DND-41 (cell line): ENCODE results near the gene P2RX4.
A peak's percentile ranks its signal among the peaks of the same experiment; 100 is the strongest.

Source experiments
- ATAC-seq: fragments of 200-7000 bp; cut with Tn5 transposase; 3 replicates; pipeline ENCODE4 v1.9.1; 2021; ENCODE audit warnings: low read depth; ENCODE audit not compliant: insufficient read depth
- DNase-seq: peaks from one replicate; pipeline ENCODE4 v3.0.0-alpha.2; 2020
- H2AFZ ChIP-seq: 2 replicates; pipeline ENCODE4 v1.6.0; 2012; ENCODE audit warnings: low read depth, low read length
- H3K27ac ChIP-seq: 2 replicates; pipeline ENCODE4 v1.5.1; 2012; ENCODE audit warnings: low read length, inconsistent platforms
- H3K27me3 ChIP-seq: fragments of 200-600 bp; sonication (generic); 2 replicates; pipeline ENCODE4 v1.6.0; 2012; ENCODE audit warnings: low read length, mild to moderate bottlenecking, inconsistent platforms; ENCODE audit not compliant: insufficient read depth, poor library complexity
- H3K36me3 ChIP-seq: 2 replicates; pipeline ENCODE4 v1.5.1; 2012; ENCODE audit warnings: low read length, inconsistent platforms; ENCODE audit not compliant: insufficient read depth
- H3K4me1 ChIP-seq: 2 replicates; pipeline ENCODE4 v1.5.1; 2012; ENCODE audit warnings: mild to moderate bottlenecking, low read length; ENCODE audit not compliant: insufficient read depth
- H3K4me2 ChIP-seq: 2 replicates; pipeline ENCODE4 v1.6.0; 2012; ENCODE audit warnings: mild to moderate bottlenecking, moderate library complexity, low read length, inconsistent platforms; ENCODE audit not compliant: insufficient read depth
- H3K4me3 ChIP-seq, 2 experiments: fragments of 200-600 bp in 1 of 2; shearing (Covaris generic) in 1 of 2; 2 replicates each; pipeline ENCODE4 v1.5.1; 2012 to 2016; ENCODE audit warnings: inconsistent platforms in 2 of 2, low read length in 2 of 2, mild to moderate bottlenecking in 2 of 2, low read depth in 1 of 2, moderate library complexity in 1 of 2
- H3K79me2 ChIP-seq: 2 replicates; pipeline ENCODE4 v1.6.0; 2012; ENCODE audit warnings: low read length, inconsistent platforms; ENCODE audit not compliant: insufficient read depth
- H3K9ac ChIP-seq: 2 replicates; pipeline ENCODE4 v1.6.0; 2012; ENCODE audit warnings: low read depth, mild to moderate bottlenecking, inconsistent platforms, low read length, moderate library complexity
- H3K9me3 ChIP-seq: 2 replicates; pipeline ENCODE4 v1.5.1; 2012; ENCODE audit warnings: low read length, moderate library complexity, mild to moderate bottlenecking, inconsistent platforms; ENCODE audit not compliant: insufficient read depth, severe bottlenecking
- H4K20me1 ChIP-seq: 2 replicates; pipeline ENCODE4 v1.6.0; 2012; ENCODE audit warnings: low read length; ENCODE audit not compliant: insufficient read depth
- EZH2 ChIP-seq: IDR thresholded peaks from 3 replicates; pipeline ENCODE4 v1.6.1; 2012; ENCODE audit warnings: borderline replicate concordance, low read depth, mild to moderate bottlenecking, moderate library complexity, low read length, inconsistent platforms; ENCODE audit not compliant: severe bottlenecking
- TF ChIP-seq, protein P1 (sequence below): IDR thresholded peaks from 2 replicates; pipeline ENCODE4 v1.5.1; 2012; ENCODE audit warnings: borderline replicate concordance, low read length, moderate library complexity, mild to moderate bottlenecking; ENCODE audit not compliant: poor library complexity, severe bottlenecking; ENCODE audit errors: extremely low read depth

The P2RX4 gene

GRCh38 chr12:121222847-121223246, 12.9 kb downstream of the P2RX4 start:
- Histone ChIP-seq H4K20me1 (no peaks in the 10 kb centered on the region), H3K27ac (no peak overlapping the region), H3K27me3 (no peaks in the 10 kb centered on the region), H3K36me3 (peaks cover 15% of the 10 kb centered on the region), H2AFZ (no peak overlapping the region), H3K4me3 (no peak overlapping the region), H3K9ac (no peak overlapping the region), H3K9me3 (no peaks in the 10 kb centered on the region), H3K4me1 (no peaks in the 10 kb centered on the region), H3K79me2 (no peaks in the 10 kb centered on the region), H3K4me2 (no peak overlapping the region)
- no peak for TF ChIP-seq EZH2
- TF ChIP-seq, protein P1, sequence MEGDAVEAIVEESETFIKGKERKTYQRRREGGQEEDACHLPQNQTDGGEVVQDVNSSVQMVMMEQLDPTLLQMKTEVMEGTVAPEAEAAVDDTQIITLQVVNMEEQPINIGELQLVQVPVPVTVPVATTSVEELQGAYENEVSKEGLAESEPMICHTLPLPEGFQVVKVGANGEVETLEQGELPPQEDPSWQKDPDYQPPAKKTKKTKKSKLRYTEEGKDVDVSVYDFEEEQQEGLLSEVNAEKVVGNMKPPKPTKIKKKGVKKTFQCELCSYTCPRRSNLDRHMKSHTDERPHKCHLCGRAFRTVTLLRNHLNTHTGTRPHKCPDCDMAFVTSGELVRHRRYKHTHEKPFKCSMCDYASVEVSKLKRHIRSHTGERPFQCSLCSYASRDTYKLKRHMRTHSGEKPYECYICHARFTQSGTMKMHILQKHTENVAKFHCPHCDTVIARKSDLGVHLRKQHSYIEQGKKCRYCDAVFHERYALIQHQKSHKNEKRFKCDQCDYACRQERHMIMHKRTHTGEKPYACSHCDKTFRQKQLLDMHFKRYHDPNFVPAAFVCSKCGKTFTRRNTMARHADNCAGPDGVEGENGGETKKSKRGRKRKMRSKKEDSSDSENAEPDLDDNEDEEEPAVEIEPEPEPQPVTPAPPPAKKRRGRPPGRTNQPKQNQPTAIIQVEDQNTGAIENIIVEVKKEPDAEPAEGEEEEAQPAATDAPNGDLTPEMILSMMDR = no peak
- no peak for ATAC-seq
- no peak for DNase-seq

GRCh38 chr12:121223292-121224285, 13.7 kb downstream of the P2RX4 start:
- Histone ChIP-seq H3K27ac (peak overlapping the region; percentile 8; the same call in 1 of the 2 replicates), H3K4me1 (no peaks in the 10 kb centered on the region), H4K20me1 (no peaks in the 10 kb centered on the region), H3K36me3 (peaks cover 13% of the 10 kb centered on the region), H3K4me3 (no peak overlapping the region), H3K79me2 (no peaks in the 10 kb centered on the region), H3K4me2 (no peak overlapping the region), H3K27me3 (no peaks in the 10 kb centered on the region), H2AFZ (no peak overlapping the region), H3K9me3 (no peaks in the 10 kb centered on the region), H3K9ac (no peak overlapping the region)
- ATAC-seq = peak; percentile 62; the same call in 2 of the 3 replicates
- DNase-seq = peak; percentile 24
- no peak for TF ChIP-seq EZH2
- TF ChIP-seq, protein P1 = peak; percentile 46

DNA sequence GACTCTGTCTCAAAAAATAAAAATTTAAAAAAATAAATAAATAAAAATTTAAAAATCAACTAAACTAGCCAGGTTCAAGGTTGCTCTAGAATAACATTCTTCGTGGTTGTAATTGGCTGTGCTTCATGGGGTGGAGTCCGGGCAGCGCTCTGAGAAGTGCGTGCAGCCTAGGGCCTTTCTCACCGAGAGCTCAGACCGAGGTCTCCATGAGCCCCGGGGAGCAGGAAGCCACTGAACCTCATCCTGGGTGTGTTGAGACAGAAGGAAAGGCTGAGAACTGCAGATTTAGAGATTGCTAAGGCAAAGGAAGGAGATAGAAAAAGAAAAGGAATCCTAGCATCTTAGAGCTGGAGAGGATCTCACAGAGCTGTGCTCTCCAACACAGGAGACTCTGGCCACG, 14.7 kb downstream of the P2RX4 start:
- Histone ChIP-seq H4K20me1 (no peaks in the 10 kb centered on the region), H3K27me3 (no peaks in the 10 kb centered on the region), H3K9me3 (no peaks in the 10 kb centered on the region), H3K4me3 (no peak overlapping the region), H3K27ac (no peak overlapping the region), H3K9ac (no peak overlapping the region), H3K36me3 (peaks cover 22% of the 10 kb centered on the region), H3K79me2 (no peaks in the 10 kb centered on the region), H3K4me2 (no peak overlapping the region), H3K4me1 (no peaks in the 10 kb centered on the region), H2AFZ (no peak overlapping the region)
- ATAC-seq (peak; percentile 37; the same call in 1 of the 3 replicates), DNase-seq (no peak)
- TF ChIP-seq, protein P1 = no peak
- no peak for TF ChIP-seq EZH2
